Subcutaneous adipose tissue (tissue), 4 donors: Measurements from ENCODE around the gene COMMD10. TPM values are rescaled to one million over a fixed set of nuclear protein-coding genes. Genes with fewer than 3 reads are reported as not detected.

Experiments
- total RNA-seq, 4 donors: library from RNA; depleted of rRNA; stranded (reverse); fragments of >200 nt; gene quantifications; one replicate each; pipeline ENCODE4 v1.1.0, GENCODE V29; 2016
- TF ChIP-seq, protein P1 (sequence below): fragments of 450-650 bp; IDR thresholded peaks from one replicate; pipeline ENCODE4 v1.5.1; 2016; ENCODE audit warnings: low read depth, mild to moderate bottlenecking, control low read depth, antibody characterized with exemption, moderate library complexity

The COMMD10 gene
- 10 to 100 TPM; 25.2 to 58.2 (median 38.8) TPM for total RNA-seq

DNA sequence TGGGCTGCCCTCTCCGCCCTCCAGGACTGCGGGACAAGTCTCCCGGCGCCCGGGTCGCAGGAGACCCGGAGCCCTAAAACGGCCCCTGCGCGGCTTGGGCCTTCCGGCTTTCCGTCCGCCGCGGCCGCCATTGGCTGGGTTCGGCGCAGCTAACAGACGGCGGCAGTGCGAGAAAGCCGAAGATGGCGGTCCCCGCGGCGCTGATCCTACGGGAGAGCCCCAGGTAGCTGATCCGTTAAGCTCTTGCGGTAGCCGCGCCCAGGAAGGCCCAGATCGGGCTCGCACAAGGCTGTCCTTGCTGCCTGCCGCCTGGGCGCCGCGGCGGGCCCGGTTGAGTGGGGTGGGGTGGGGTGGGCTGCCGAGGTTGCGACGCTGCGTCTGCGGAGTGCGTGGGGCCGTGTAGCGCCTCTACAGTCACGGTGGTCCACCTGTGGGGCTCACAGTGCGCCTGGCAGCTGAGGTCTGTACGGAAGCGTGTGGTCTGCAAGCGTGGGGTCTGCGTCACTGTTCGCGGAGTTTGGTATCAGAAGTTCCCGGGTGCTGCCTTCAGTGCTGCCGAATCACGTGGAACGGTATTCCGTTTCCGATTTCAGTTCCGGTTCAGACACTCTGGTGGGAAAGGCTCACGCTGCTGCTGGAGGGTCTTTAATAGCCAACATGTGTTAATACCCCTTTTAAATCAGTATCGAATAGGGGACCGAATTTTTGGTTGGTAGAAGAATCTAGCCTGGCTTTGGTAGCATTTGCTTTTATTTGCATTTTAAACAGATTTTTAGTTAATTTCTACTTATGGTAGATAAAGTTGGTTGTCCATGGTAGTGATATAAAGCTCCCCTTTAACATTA lies at the start of gene COMMD10:
Gene COMMD10 (plus strand): TSS at position 155 of the 845 bp plus-strand sequence.
- TF ChIP-seq, protein P1, sequence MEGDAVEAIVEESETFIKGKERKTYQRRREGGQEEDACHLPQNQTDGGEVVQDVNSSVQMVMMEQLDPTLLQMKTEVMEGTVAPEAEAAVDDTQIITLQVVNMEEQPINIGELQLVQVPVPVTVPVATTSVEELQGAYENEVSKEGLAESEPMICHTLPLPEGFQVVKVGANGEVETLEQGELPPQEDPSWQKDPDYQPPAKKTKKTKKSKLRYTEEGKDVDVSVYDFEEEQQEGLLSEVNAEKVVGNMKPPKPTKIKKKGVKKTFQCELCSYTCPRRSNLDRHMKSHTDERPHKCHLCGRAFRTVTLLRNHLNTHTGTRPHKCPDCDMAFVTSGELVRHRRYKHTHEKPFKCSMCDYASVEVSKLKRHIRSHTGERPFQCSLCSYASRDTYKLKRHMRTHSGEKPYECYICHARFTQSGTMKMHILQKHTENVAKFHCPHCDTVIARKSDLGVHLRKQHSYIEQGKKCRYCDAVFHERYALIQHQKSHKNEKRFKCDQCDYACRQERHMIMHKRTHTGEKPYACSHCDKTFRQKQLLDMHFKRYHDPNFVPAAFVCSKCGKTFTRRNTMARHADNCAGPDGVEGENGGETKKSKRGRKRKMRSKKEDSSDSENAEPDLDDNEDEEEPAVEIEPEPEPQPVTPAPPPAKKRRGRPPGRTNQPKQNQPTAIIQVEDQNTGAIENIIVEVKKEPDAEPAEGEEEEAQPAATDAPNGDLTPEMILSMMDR: no peak

DNA sequence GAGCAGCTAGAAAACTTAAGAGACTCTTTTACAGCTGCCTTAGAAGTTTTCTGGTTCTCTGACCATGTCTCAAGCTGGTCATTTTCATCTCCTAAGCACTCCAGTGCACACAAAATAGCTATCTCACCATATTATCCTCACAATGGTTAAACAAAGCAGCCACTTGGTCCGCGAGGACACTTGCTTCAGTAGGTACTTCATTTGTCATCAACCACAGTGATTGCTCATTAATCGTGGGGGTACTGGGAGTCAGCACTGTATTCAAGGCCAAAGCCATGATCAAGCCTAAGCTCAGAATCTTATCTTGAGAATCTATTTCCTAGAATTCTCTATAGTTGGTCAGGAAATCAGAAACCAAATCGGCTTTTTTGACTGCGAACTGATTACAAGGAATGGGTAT lies 49.7 kb upstream of the COMMD10 start:
- TF ChIP-seq, protein P1: no peak

DNA sequence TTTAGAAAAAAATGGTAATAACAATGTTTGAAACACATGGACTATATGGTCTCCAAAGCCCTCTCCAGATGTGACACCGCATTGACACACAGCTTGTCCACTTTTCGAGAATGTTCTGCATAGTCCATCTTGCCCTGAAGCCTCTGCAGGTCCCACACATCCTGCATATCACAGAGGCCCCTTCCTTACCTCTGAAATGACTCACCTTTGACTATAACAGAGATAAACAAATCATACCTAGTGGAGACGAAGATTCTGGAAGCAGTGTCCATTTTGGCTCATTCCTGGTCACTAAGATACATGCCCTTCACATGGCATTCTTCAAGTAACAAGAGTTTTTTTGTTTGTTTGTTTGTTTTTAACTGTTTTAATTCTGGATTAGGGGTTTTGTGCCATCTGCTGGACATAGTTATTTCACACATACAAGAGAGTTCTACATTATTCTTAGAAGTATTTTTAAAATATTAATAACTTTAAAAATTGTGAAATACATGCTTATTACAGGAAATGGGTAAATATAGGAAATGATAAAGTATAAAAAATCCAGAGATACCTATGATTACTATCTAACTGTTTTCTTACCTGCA lies 47.5 kb upstream of the COMMD10 start:
- TF ChIP-seq, protein P1: no peak

DNA sequence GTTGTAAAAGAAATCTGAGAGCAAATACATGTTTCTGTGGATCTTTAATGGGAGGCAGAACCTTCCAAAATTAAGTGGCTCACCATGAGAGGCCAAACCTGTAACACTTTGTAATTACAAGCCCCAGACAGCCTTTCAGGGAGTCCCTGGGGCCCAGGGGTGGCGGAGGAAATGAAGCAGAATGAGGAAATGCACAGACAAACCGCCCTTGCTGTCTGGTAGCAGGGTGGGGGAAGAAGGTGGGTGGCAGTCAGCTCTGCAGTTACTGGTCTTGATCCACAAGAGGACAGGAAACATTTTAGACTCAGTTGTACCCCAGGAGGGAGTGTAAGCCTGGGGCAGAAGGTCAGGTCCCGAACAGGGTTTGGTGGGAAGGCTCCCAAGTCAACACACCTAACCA lies 46.0 kb upstream of the COMMD10 start:
- TF ChIP-seq, protein P1: no peak

DNA sequence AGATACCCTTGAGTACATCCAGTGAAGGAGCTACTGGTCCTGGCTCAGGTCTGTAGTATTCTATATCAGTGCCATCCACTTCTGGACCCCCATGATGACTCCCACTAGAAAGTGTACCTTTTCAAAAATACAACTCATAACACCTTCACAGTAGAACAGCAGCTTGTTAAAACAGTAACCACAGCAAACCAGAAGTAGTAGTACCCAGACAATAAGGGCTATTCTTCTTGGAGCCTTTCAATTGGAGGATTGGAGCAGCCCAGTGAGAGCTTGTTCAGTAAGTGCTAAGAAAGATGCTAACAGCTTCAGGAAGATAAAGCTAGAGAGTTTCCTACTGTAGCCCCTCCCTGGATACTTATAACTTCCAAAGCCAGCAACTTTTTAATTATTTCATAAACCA lies 42.5 kb upstream of the COMMD10 start:
- TF ChIP-seq, protein P1: no peak

DNA sequence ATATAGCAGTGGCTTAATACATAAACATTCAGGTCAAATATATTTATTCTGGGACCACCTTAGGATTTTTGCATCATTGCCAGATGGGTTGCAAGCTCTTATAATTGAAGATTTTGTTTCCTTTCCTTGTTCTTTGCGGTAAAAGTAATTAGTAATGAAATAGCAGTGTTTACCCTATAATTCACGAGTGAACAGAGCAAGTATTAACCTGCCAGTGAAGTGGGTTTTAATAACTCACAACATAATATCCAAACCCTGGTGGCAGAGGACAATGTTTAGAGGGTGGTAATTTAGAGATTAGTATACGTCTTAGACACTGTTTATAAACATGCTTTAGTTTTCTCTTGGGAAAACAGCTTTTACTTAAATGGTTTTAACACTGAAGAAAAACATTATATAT lies 40.8 kb upstream of the COMMD10 start:
- TF ChIP-seq, protein P1: no peak

DNA sequence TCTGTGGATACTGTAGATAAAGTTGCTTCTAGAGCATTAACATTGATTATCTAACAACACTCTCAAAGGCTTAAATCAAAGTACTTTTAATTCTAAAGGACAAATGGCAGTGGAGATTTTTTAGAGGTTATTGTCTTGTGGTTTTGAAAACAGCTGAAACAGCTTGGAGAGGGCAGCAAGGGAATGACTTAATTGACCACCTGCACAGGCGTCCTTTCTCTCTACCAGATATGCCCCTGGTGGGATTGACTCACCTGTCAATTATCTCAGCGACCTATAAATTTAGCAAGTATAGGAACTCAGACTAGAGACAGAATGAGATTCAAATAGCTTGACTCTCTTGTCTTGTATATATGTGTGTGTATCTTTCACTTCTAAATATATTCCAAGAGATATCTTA lies 39.0 kb upstream of the COMMD10 start:
- TF ChIP-seq, protein P1: no peak
